Gastrocnemius medialis (tissue), 4 donors: ENCODE results near the gene YLPM1. TPM values are rescaled to one million over a fixed set of nuclear protein-coding genes. Genes with fewer than 3 reads are reported as not detected.

ENCODE experiments used
- ATAC-seq, 2 donors: fragments of 150-250 bp; one replicate each; pipeline ENCODE4 v1.9.1; 2016
- DNase-seq, 2 donors: peaks; one replicate each; pipeline ENCODE4 v3.0.0-alpha.2; 2019
- H3K27ac ChIP-seq, 4 donors: fragments of 200-600 bp; sonication (generic); 1 replicate in 1 of 4; 2 replicates in 3 of 4; pipeline ENCODE4 v1.5.1; 2016 to 2018; ENCODE audit warnings: mild to moderate bottlenecking in 2 of 4, moderate library complexity in 1 of 4
- H3K27me3 ChIP-seq, 3 donors: fragments of 200-600 bp; sonication (generic) in 2 of 3; 1 replicate in 1 of 3; 2 replicates in 2 of 3; pipeline versions ENCODE4 v1.5.1 to v1.6.0; 2016 to 2019; ENCODE audit warnings: mild to moderate bottlenecking in 1 of 3, moderate library complexity in 1 of 3
- H3K36me3 ChIP-seq, 2 donors: fragments of 200-600 bp; sonication (generic) in 1 of 2; one replicate each; pipeline ENCODE4 v1.5.1; 2017 to 2018
- H3K4me1 ChIP-seq, 2 donors: fragments of 200-600 bp; sonication (generic) in 1 of 2; one replicate each; pipeline ENCODE4 v1.5.1; 2016 to 2017; ENCODE audit warnings: mild to moderate bottlenecking in 2 of 2
- H3K4me3 ChIP-seq, 4 donors: fragments of 200-600 bp; sonication (generic) in 3 of 4; 1 replicate in 1 of 4; 2 replicates in 3 of 4; pipeline ENCODE4 v1.5.1; 2016 to 2019; ENCODE audit warnings: mild to moderate bottlenecking in 2 of 4
- H3K9me3 ChIP-seq, 3 donors: fragments of 200-600 bp; sonication (generic) in 2 of 3; 1 replicate in 1 of 3; 2 replicates in 2 of 3; pipeline ENCODE4 v1.5.1; 2016 to 2019
- CTCF ChIP-seq, 5 experiments: fragments of 450-650 bp in 3 of 5; fragments of 200-600 bp in 2 of 5; sonication (generic) in 2 of 5; IDR thresholded peaks in 4 of 5; conservative IDR thresholded peaks in 1 of 5; 1 replicate in 4 of 5; 2 replicates in 1 of 5; pipeline ENCODE4 v1.5.1; 2016 to 2019; ENCODE audit warnings: antibody characterized with exemption in 5 of 5, mild to moderate bottlenecking in 3 of 5, moderate library complexity in 3 of 5
- POLR2A ChIP-seq, 2 donors: fragments of 450-650 bp; IDR thresholded peaks; one replicate each; pipeline ENCODE4 v1.6.1; 2017; ENCODE audit warnings: antibody characterized with exemption in 2 of 2, mild to moderate bottlenecking in 2 of 2, moderate library complexity in 2 of 2
- in situ Hi-C, 4 donors: fragments of 200-750 bp; cut with MboI; loops; one replicate each; pipeline versions ENCODE4 v1.15.0 to v1.8.0; 2017; ENCODE audit warnings: low sequenced_read_pairs in 4 of 4
- intact Hi-C: fragments of 100-400 bp; cut with DNase I; formaldehyde crosslinking; loops from one replicate; pipeline ENCODE4 v1.15.1; 2023; ENCODE audit warnings: low total_unique reads
- total RNA-seq, 4 donors: library from RNA; depleted of rRNA; stranded (reverse); fragments of >200 nt; gene quantifications; one replicate each; pipeline versions ENCODE4 v1.1.0 to v1.2.3, GENCODE V29; 2016

The YLPM1 gene
- total RNA-seq, 4 donors from 2014 or later, result 22.2 to 29.2 (median 25.8) TPM

DNA sequence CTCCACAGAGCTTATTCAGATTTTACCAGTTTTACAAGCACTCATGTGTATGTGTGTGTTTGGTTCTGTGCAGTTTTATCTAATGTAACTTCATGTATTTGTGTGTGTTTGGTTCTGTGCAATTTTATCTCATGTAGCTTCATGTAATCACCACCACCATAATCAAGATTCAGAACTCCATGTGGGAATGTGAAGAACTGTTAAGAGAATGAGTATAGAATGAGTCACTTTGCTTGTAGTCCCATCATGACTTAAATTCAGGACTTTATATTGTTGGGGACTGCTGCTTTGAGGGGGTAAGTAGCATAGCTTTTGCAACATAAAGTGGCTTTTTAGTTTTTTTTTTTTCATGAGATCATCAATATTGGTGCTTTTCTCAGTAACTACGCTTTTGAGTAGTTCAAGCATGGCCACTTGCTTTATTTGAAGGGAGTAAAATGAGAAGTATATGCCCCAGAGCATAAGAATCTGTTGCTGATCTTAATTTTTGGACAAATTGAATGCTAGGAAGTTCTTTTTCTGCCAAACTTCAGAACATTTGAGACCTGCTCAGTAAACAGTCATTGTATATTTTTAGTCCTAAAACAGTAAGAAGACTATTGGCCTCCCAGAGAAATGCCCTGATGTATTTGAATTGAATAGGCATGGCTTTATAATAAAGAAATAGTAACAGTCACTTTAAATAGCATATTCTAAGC, 84.0 kb downstream of the YLPM1 start:
- H3K9me3 ChIP-seq, result no peaks in the 10 kb centered on the region
- H3K36me3 ChIP-seq, result no peaks in the 10 kb centered on the region
- no peaks in the 10 kb centered on the region for H3K4me1 ChIP-seq
- no peak for TF ChIP-seq CTCF (IDR thresholded peaks at IDR 0.05 in 4 of 5, conservative IDR thresholded peaks at IDR 0.05 in 1 of 5)
- no peak for TF ChIP-seq POLR2A (IDR thresholded peaks at IDR 0.05)
- H3K4me3 ChIP-seq, result no peak overlapping the region
- ATAC-seq, result no peak
- H3K27me3 ChIP-seq, result no peaks in the 10 kb centered on the region
- H3K27ac ChIP-seq, result no peak overlapping the region
- no peak for DNase-seq
- in situ Hi-C loops (no loop called here), intact Hi-C loops (no loop called here)

- intact Hi-C loops (no loop called here), in situ Hi-C loops (no loop called here)
- no peaks in the 10 kb centered on the region for H3K36me3 ChIP-seq
- no peaks in the 10 kb centered on the region for H3K4me1 ChIP-seq
- H3K27me3 ChIP-seq, result no peaks in the 10 kb centered on the region
- TF ChIP-seq POLR2A (IDR thresholded peaks at IDR 0.05) (no peak), CTCF (IDR thresholded peaks at IDR 0.05 in 4 of 5, conservative IDR thresholded peaks at IDR 0.05 in 1 of 5) (no peak)
- no peaks in the 10 kb centered on the region for H3K9me3 ChIP-seq
- no peak overlapping the region for H3K4me3 ChIP-seq
- DNase-seq (no peak), ATAC-seq (no peak)
- no peak overlapping the region for H3K27ac ChIP-seq
These were observed 85.7 kb downstream of the YLPM1 start for GRCh38 chr14:74848768-74849167.

DNA sequence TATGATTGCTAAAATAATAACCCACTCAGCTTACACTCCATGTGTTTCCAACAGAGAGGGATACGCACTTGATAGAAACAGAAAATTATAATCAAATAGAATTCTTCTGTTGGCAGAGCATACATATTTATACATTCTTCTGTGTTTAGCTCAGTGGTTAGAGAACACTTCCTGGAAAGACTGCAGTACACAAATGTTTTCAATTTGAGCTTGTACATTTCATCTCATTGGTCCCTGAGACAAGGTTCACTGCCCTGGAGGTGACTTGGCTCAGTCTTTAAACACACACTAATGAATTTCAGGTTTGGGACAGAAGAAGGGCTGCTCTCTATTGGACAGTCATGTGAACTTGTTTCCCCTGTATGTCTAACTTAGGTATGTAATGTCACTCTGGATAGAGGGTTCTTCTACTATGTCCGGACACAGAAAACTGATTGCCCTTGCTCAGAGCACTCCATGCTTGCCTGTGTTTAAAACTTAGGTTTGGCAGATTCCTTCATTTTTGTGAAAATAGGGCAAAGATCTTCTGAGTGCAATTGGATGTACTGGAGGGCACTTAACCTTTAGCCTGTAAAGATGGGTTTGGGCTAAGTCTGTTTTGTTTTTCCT, 89.9 kb downstream of the YLPM1 start:
- intact Hi-C loops, result no loop called here
- no peak for TF ChIP-seq CTCF (IDR thresholded peaks at IDR 0.05 in 4 of 5, conservative IDR thresholded peaks at IDR 0.05 in 1 of 5)
- no peak for TF ChIP-seq POLR2A (IDR thresholded peaks at IDR 0.05)

GRCh38 chr14:74853581-74853980, 90.5 kb downstream of the YLPM1 start:
- H3K4me1 ChIP-seq, result peaks cover 10 to 21% of the 10 kb centered on the region in 2 donors
- no peaks in the 10 kb centered on the region for H3K36me3 ChIP-seq
- no peak for DNase-seq
- intact Hi-C loops, result no loop called here
- no peak for TF ChIP-seq POLR2A (IDR thresholded peaks at IDR 0.05)
- TF ChIP-seq CTCF (IDR thresholded peaks at IDR 0.05 in 4 of 5, conservative IDR thresholded peaks at IDR 0.05 in 1 of 5), result no peak
- H3K27me3 ChIP-seq, result no peaks in the 10 kb centered on the region
- no peak overlapping the region for H3K4me3 ChIP-seq
- in situ Hi-C loops, result no loop called here
- no peaks in the 10 kb centered on the region for H3K9me3 ChIP-seq
- H3K27ac ChIP-seq, result no peak overlapping the region
- ATAC-seq, result no peak

More for the DNA sequence above, 89.9 kb downstream of the YLPM1 start:
- Histone ChIP-seq H3K9me3 (no peaks in the 10 kb centered on the region), H3K4me1 (peaks cover 10 to 21% of the 10 kb centered on the region in 2 donors), H3K27me3 (no peaks in the 10 kb centered on the region), H3K27ac (no peak overlapping the region), H3K4me3 (no peak overlapping the region), H3K36me3 (no peaks in the 10 kb centered on the region)
- ATAC-seq (no peak), DNase-seq (no peak)
- in situ Hi-C loops, result no loop called here
